GM18526 (cell line): ENCODE data around the gene COMMD9.

ENCODE experiments used
- POLR2A ChIP-seq: IDR thresholded peaks from 3 replicates; pipeline ENCODE4 v1.6.1; 2011; ENCODE audit not compliant: insufficient read length; ENCODE audit errors: extremely low read depth

COMMD9 gene

GRCh38 chr11:36270701-36271100 is 18.5 kb downstream of the COMMD9 start:
- no peak for TF ChIP-seq POLR2A

- TF ChIP-seq POLR2A: no peak
Measured at GRCh38 chr11:36268337-36268985, 20.8 kb downstream of the COMMD9 start.

- no peak for TF ChIP-seq POLR2A
Measured at GRCh38 chr11:36266767-36267166, 22.5 kb downstream of the COMMD9 start.

GRCh38 chr11:36265793-36266628 is 23.2 kb downstream of the COMMD9 start:
- TF ChIP-seq POLR2A: no peak

GRCh38 chr11:36264973-36265344 is 24.3 kb downstream of the COMMD9 start:
- TF ChIP-seq POLR2A: no peak

- TF ChIP-seq POLR2A: no peak
Measured at GRCh38 chr11:36264011-36264972, 24.9 kb downstream of the COMMD9 start.

- no peak for TF ChIP-seq POLR2A
Measured at GRCh38 chr11:36261094-36261493, 28.1 kb downstream of the COMMD9 start.

GRCh38 chr11:36258730-36259360 is 30.4 kb downstream of the COMMD9 start:
- TF ChIP-seq POLR2A: no peak

GRCh38 chr11:36257351-36257750 is 31.9 kb downstream of the COMMD9 start:
- TF ChIP-seq POLR2A: no peak

- TF ChIP-seq POLR2A: no peak
Measured at GRCh38 chr11:36254713-36255112, 34.5 kb downstream of the COMMD9 start.

- TF ChIP-seq POLR2A: no peak
Measured at GRCh38 chr11:36253238-36253637, 36.0 kb downstream of the COMMD9 start.

- TF ChIP-seq POLR2A: no peak
Measured at GRCh38 chr11:36251823-36252222, 37.4 kb downstream of the COMMD9 start.

GRCh38 chr11:36249246-36249645 is 40.0 kb downstream of the COMMD9 start:
- TF ChIP-seq POLR2A: no peak

GRCh38 chr11:36248436-36248835 is 40.8 kb downstream of the COMMD9 start:
- TF ChIP-seq POLR2A: no peak

GRCh38 chr11:36247493-36247892 is 41.7 kb downstream of the COMMD9 start:
- TF ChIP-seq POLR2A: no peak
